LNCaP clone FGC (cell line): Measurements from ENCODE around the gene PTPN5.

Experiments
- DNase-seq: peaks from one replicate; pipeline ENCODE4 v3.0.0-alpha.2; 2011; ENCODE audit warnings: low read depth
- H3K4me3 ChIP-seq: 2 replicates; pipeline ENCODE4 v1.5.1; 2011; ENCODE audit warnings: mild to moderate bottlenecking, low read depth, low read length, control low read depth
- TF ChIP-seq, protein P1 (sequence below): IDR thresholded peaks from 2 replicates; pipeline ENCODE4 v1.5.1; 2012; ENCODE audit warnings: mild to moderate bottlenecking; ENCODE audit not compliant: control insufficient read depth, insufficient read depth; ENCODE audit errors: extremely low read depth

The PTPN5 gene

DNA sequence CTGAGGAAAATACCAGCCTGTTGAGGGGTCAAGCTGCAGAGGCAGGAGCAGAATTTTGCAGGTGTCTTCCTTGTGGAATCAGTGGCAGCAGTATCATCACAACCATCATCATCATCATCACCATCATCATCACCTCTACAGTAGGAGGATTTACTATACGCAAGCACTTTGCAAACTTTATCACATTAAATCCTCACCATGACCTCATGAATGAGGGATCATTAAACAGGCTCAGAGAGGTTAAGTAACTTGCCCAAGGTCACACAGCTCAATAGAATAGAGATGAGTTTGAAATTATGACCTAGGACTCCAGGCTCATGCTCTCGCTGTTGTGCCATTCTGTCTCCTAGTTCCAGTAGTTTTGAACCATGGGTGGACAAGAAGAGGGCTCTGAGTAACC, 25.6 kb downstream of the PTPN5 start:
- no peak overlapping the region for H3K4me3 ChIP-seq
- TF ChIP-seq, protein P1, sequence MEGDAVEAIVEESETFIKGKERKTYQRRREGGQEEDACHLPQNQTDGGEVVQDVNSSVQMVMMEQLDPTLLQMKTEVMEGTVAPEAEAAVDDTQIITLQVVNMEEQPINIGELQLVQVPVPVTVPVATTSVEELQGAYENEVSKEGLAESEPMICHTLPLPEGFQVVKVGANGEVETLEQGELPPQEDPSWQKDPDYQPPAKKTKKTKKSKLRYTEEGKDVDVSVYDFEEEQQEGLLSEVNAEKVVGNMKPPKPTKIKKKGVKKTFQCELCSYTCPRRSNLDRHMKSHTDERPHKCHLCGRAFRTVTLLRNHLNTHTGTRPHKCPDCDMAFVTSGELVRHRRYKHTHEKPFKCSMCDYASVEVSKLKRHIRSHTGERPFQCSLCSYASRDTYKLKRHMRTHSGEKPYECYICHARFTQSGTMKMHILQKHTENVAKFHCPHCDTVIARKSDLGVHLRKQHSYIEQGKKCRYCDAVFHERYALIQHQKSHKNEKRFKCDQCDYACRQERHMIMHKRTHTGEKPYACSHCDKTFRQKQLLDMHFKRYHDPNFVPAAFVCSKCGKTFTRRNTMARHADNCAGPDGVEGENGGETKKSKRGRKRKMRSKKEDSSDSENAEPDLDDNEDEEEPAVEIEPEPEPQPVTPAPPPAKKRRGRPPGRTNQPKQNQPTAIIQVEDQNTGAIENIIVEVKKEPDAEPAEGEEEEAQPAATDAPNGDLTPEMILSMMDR, result no peak

DNA sequence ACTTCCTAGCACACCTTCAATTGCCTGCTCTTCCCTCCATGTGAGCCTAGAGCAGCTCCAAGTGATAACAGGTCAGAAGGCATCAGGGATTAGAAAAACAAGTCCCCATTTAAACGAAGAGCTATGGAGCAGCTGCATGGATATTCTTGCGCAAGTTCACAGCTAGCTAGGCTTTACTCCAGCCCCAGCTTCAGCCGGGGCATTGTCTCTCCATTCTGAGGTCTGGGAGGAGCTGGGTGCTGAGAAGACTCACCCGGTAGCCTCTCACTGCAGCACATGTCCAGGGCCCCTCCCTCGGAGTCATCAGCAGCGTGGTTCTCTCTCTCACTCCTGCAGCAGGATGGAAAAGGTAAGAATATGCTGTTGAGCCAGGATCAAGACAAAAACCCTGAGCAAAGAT, 26.0 kb downstream of the PTPN5 start:
- TF ChIP-seq, protein P1, result no peak
- DNase-seq, result no peak
- no peak overlapping the region for H3K4me3 ChIP-seq

More for the DNA sequence above, 25.6 kb downstream of the PTPN5 start:
- no peak for DNase-seq

DNA sequence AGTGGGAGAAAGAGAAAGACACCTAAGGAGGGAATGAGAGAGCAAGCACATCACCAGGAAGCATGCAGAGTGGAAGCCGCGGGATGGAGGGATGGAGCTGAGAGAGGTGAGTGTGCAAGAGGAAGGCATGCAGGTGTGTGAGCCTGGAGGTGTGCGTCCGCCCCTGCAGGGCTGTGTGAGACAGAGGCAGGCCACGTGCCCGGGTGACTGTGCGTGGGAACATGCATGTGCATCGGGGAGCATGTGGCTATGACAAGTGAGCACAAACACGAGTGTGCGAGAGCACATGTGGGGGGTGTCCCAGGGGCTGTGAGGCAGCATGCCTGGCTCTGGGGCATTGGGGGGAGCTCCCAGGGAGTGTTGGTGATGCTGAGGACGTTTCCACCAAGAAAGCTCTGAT, 29.9 kb downstream of the PTPN5 start:
- TF ChIP-seq, protein P1, result no peak
- no peak for DNase-seq
- no peak overlapping the region for H3K4me3 ChIP-seq

DNA sequence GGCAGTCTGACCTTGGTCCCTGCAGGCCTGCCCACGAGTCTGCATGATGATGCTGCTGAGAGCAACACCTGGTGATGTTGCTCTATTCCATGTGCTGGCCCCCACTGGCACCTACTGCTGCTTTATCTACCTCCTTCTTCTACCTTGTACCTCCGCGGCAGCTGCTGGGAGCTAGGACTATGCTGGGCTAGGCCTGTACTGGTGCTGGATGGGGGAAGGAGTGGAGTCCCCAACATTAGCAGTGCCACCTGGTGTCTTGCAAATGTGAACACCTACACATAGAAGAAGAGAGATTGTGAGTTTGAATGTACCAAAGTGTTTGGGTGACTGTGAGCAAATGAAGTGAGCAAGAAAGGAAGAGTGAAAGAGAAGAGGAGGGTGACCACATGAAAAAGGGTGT, 30.5 kb downstream of the PTPN5 start:
- DNase-seq, result no peak
- no peak overlapping the region for H3K4me3 ChIP-seq
- TF ChIP-seq, protein P1, result no peak

DNA sequence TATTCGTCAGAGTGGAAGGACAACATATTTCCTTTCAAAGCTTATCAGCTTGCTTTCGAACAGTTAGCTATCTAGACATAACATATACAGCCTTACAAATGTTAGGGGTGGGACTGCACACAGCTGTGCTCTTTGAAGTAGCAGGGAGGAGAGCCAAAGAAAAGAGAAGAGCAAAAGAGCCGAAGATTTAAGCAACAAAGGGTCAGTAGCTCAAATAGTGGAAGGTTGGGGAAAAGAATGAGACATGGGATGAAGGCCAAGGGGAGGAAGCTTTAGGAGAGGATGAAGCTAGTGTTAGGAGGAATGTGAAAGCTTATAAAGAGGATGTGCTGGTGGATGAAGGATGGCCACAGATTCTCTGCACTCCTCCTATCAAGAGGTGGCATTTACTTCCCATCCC, 33.8 kb downstream of the PTPN5 start:
- H3K4me3 ChIP-seq, result no peak overlapping the region
- TF ChIP-seq, protein P1, result no peak

DNA sequence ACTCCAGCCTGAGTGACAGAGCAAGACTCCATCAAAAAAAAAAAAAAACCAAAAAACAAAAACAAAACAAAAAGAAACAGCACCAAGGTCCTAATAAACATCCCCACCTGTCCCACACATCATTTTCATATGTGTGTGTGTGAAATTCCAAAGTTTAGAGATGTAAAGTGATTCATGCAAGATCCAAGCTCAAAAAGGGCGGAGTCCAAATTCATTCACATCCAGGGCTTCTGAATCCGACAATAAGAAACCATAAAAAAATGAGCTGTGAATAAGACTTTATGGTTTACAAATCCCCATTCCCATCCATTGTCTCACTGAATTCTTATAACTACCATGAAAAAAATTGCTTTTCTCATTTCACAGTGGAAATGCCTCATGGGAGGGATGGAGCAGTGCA, 34.7 kb downstream of the PTPN5 start:
- no peak overlapping the region for H3K4me3 ChIP-seq
- TF ChIP-seq, protein P1, result no peak
- no peak for DNase-seq

More for the DNA sequence above, 33.8 kb downstream of the PTPN5 start:
- no peak for DNase-seq

DNA sequence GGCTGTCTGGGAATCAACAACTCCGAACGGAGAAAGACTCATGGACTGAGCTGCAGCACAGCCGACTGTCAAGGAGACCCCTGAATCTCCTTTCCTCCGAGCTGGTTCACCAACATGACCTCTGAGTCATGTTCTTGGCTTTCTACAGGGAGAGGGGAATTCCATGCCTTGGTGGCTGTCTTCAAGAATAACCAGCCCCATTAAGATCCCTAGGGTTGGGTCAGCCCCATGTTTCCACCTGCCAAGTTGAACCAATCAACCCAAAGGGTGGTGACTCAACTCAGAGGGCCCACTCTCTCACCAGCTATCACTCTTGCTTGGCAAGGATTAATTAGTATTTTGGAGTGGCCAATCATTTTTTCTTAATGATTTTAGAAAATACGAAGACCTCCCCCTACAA, 37.3 kb downstream of the PTPN5 start:
- H3K4me3 ChIP-seq, result no peak overlapping the region
- TF ChIP-seq, protein P1, result no peak
- no peak for DNase-seq
